Measurements from ENCODE around the gene GRAMD1B.
A peak's percentile ranks its signal among the peaks of the same experiment; 100 is the strongest.
"Not testable (repeated sequence)": the region's sequence is repeated elsewhere in the genome, so short reads cannot be mapped to it uniquely, and the experiment has no call there.

The GRAMD1B gene

DNA sequence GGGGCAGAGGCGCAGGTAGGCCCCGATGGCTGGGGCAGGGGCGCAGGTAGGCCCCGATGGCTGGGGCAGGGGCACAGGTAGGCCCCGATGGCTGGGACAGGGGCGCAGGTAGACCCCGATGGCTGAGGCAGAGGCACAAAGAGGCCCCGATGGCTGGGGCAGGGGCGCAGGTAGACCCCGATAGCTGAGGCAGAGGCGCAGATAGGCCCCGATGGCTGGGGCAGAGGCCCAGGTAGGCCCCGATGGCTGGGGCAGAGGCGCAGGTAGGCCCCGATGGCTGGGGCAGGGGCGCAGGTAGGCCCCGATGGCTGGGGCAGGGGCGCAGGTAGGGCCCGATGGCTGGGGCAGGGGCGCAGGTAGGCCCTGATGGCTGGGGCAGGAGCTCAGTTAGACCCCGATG is 142.7 kb downstream of the GRAMD1B start:
- not testable (repeated sequence) for DNase-seq

DNA sequence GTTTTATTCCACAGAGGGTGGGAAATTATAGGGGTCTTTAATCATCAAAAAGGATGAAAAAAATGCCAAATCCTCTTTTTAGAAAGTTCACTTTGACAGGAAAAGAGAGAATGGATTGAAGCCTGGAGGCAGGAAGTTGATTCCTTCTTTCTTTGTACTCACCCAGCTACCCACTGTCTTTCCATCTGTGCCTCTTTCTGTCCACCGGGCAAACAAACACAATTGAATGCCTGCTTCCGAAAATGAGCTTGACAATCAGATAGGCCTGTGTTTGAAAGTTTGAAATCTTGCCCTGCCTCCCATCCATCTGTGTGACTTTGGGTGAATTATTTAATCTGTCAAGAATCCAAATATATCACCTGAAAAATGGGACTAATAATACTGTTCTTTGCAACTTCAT is 143.2 kb downstream of the GRAMD1B start:
- DNase-seq, result no peak

DNA sequence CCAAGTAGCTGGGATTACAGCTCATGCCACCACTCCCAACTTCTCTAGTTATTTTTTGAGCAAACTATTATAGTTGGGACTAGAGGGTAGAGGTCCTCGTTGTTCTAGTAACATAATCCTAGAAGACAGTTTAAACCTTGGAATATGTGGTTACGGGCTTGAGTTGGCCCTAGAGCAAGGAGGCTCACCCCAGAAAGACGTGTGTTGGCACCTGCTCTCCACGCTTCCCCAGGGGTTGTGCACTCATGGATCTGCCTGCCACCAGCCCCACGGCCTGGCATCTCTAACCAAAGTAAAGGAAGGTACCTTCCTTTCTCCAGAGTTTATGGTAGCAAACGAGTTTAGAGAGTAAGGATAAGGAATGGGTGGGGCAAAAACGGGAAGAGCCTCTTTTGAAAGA is 145.4 kb downstream of the GRAMD1B start:
- DNase-seq, result no peak

DNA sequence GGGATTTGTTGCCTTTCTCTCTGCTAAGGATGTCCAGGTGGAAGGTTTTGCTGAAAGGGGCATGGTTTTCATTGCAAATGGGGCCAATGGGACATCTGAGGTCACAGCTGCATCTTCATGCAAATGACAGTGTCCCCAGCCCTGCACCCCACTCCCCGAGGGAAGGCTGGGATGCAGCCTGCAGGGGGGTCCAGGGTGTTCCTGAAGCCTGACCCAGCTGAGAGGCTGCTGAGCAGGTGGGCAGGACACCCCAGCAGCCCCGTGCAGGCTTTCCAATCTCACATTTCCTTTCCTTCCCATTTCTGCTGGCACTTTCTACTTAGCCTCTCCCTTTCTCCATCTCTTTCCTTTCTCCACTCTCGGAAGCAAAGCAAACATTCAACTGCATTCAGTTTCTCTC is 146.0 kb downstream of the GRAMD1B start:
- no peak for DNase-seq

DNA sequence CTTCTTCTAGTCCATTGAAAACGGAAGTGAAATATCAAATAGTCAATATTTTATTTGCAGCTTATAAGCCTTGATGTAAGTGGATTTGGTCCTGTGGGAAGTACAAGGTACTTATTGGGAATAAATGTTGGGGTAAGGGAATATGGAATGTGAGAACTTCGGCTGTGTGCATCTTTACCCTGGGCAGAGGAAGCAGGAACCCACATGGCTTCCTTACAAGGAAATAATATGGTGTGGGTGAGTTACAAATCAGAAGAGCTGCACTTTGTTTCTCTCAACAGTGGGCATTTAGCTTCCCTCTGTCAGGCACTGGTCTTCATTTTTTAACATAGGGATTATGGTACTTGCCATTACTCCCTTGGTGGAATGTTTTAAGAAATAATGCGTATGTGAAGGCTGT is 146.4 kb downstream of the GRAMD1B start:
- no peak for DNase-seq

DNA sequence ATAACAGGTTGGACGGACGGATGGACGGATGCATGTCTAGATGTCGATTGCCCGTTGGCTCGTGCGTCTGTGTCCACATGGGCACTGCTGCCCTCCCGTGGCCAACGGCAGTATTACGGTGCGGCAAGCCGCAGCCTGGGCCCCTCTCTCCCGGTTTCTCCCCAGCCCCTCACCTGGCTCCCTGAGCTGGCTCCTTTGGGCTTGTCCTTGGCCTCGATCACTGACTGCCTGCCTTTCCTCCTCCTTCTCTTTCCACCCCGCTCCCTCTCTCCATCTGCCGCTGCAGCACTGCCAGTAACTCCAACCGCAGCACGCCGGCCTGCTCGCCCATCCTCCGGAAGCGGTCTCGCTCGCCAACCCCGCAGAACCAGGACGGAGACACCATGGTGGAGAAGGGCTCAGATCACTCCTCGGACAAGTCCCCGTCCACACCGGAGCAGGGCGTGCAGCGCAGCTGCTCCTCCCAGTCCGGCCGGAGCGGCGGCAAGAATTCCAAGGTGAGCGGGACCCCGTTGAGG is 147.1 kb downstream of the GRAMD1B start:
- DNase-seq, result peak; percentile 23 to 73

DNA sequence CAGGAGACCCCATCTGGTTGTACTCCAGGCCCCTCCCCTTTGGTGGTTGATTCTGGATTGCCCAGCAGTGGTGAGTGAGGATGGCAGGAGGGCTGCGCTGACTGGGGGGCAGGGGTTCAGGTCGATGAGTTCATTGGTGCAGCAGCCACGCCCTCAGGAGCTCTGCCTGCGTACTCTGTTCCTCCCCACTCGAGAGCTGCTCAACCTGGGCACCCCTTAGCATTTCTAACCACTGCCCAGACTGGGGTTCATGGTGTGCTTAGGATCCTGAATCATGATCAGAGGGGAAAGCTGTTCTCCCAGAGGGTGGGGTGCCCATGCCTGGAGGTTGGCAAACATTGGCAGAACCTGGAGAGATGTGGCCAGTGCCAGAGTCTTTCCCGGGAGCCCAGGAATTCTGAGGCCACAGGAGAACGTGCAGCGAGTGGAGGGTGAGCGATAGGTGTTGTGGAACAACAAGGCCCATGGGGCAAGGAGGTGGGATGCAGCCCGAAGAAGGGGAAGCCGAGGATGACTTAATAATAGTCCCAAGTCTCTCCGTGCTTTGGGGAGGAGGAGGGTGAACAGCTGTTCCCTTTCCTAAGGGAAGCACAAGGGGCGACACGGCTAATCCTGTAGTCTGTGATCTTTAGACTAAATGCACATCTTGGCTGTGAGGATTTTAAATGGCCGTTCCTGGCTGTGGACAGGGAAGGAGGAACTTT is 148.9 kb downstream of the GRAMD1B start:
- DNase-seq, result no peak

DNA sequence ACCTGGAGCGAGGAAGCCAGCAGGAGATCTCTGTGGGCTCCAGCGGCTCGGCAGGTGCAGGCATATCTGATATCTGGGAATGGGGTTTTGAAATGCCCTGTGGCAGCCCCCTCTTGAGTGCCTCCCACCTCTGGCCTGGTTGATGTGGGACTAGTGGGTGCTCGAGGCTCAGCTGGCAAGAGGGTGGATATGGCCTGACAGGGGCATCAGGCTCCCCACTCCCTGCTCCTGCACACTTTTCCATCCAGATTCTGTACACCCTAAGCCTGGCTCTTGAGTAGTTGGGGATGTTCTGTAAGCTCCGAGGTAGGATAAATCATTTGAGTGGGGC is 149.4 kb downstream of the GRAMD1B start:
- no peak for DNase-seq

DNA sequence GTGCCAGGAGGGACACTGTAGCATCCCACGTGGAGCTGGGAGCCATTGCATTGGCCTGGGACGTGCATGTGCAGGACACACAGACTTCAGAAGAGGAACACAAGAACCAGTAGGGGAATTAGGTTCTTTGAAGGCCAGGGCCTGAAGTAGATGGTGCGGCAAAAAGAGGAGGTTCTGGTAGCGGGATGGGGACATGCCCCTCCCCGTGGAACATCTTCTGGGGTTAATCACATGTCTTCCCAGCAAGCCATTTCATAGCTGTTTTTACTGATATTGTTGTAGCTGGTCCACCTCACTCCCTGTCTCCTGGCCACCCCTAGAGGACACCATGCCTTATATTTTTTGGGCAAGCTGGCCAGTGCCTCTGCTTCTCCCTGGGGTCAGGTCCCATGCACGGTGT is 150.1 kb downstream of the GRAMD1B start:
- DNase-seq, result no peak

DNA sequence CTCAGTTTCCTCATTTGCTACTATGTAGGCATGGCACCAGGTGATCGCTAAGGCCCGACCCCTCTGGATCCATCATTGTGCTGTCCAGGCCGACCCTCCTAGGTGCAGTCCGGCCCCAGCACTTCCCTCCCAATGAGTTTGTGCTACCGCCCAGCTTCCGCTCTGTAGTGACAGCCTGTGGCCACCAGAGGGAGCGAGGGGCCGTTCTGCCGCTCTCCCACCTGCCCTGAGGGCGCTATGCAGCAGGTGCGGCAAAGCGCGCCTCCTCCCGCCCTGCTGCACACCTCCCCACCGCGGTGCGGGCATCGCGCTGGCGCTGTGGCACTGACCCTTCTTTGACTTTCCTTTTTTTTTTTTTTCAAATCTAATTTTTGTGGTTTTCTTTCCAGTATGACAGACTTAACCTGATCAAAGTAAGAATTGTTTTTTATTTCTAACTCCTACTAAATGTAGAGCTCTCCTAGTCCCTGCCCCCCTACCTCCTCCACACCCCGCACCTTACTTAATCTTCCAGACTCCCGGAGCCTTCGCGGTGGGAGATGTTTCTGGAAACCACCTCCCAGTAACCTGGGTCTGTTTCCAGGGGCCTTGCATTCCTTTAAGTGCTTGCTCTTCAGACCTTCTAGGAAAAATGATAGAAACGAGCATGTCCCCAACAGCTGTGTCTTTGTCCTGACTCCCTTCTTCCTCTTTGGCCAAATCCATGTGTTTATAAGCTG is 150.6 kb downstream of the GRAMD1B start:
- peak; percentile 20 to 51 for DNase-seq

DNA sequence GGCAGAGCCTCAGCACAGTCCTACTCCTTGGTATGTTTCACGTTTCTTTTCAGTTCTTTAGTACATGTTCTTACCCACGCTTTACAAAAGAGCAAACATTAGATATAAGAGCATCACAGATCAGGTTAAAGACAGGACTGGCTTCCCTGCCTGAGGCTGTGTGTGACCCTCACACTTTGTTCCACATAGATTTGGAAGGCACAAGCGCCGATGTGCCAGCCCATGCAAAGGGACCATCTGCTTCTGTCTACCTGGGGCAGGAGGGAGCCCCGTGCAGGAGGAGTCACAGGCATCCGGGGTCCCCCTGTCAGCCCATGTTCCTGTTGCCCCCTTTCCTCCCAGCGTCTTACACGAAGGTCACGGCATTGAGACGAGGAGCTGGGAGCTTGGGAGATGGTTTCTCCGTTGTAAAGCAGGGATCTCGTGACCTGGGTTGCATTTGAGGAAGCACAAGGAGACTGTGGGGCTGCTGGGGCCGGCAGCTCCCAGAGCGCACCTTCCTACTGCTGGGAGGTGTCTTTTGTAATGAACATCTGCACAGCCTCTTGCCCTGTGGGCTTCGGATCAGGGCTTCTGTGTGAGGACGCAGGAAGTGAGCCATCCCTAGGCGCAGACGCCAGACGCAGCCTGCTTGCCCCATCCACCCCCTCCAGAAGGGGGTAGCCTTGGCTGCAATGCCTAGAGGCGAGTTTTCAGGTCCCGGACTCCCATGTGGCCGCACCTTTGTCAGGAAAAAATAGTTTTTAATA is 151.8 kb downstream of the GRAMD1B start:
- DNase-seq, result no peak

DNA sequence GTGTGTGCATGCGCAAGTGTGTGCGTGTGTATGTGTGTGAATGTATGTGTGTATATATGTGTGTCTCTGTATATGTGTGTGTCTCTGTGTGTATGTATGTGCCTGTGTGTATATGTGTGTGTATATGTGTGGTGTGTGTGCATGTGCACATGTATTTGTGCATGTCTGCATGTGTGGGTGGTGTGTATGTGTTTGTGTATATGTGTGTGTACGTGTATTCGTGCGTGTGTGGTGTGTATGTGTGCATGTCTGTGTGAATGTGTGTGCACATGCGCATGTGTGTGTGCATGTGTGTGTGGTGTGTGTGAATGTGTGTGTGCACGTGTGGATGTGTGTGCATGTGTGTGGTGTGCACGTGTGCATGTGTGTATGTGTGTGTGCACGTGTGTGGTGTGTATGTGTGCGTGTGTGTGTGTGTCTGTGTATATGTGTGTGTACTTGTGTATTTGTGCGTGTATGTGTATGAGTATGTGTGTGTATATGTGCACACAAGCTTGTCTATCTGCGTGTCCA is 153.0 kb downstream of the GRAMD1B start:
- DNase-seq, result no peak

DNA sequence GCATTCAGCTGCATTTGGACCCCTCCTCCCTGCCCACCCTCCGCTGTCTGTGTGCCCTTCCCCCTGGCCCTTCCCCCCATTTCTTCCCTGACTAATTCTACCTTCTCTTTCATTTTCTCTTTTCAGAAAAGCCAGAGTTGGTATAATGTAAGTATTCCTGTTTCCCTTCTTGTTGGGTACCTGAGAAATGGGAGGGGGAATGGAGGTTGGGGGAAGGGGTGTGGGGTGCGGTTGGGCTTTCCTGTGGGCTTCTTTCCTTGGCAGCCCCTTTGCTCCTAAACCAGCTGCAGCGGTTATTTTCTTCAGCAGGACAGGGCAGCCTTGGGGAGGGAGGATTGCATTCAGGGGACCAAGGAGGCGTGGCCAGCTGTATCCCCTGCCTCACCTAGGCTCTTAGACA is 154.1 kb downstream of the GRAMD1B start:
- no peak for DNase-seq

DNA sequence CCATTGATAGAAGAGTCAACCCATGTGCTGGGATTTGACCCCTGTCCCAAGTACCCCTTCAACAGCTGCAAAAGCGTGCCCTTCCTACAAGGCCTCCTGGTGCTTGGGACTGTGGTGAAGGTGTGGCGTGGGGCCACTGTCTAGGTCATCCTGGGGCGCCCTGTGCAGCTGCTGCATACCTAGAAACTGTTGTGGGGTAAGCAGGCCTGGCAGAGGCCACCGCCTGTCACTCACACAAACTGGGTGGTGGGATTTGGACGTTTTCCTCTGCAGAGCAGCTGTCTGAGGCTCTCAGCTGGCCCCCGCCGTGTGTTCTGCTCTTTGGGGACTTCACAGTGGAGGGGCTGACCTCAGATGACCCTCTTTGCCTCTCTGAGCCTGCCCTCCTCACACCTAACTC is 154.7 kb downstream of the GRAMD1B start:
- DNase-seq, result no peak

DNA sequence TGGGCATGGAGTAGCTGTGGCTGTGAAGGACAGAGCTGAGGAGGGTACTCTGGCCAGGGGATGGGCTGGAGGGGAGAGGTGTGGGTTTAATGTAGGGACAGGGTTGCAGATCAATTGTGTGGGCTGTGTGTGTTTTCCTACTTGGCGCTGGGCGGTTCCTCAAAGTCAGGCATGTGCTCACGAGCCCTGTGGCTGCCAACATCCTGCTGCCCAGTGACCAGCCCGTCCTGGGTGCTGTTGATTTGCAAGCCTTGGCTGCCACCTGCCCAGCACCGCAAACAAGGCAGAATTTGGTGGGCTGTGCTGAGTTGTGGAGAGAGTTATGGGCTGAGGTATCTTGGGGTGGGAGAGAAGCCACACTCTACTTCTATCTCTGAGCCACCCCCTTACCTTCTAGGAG is 155.1 kb downstream of the GRAMD1B start:
- DNase-seq, result no peak

DNA sequence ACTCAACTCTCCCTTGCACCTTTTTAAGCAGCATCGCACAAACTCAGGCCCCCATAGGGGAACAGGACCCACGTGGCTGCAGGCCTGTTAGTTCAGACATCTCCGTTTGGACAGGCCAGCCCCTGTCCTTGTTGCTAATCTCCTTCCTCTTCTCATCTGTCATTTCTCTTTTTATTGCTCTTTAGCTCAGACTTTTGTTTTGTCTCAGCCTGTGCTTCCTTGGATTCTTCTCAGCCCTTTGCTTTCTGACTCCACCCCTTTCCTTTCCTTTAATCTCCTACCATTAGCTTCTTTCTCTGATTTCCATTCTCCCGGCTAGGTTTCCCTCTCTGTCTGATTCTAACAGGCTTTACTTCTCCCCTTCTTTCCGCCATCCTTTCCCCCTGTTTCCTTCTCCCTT is 155.6 kb downstream of the GRAMD1B start:
- DNase-seq, result no peak

DNA sequence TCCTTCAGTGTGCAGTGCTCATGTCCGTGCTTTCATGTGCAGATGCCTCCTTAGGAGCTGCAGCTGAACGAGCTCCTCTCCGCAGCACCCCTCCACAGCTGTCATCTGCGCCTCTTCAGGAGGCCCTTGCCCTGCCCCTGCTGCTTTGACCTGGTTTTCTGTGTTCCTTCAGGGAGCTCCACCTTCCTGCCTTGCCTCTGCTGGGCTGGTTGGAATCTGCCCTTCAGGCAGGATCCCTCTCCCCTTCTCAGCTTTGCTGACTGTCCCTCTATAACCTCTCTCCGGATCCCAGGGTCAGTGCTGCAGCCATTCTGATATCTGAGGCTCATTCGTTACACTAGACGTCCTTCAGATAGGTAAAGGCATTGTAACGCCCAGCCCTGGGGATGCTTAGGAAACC is 156.5 kb downstream of the GRAMD1B start:
- DNase-seq, result no peak

DNA sequence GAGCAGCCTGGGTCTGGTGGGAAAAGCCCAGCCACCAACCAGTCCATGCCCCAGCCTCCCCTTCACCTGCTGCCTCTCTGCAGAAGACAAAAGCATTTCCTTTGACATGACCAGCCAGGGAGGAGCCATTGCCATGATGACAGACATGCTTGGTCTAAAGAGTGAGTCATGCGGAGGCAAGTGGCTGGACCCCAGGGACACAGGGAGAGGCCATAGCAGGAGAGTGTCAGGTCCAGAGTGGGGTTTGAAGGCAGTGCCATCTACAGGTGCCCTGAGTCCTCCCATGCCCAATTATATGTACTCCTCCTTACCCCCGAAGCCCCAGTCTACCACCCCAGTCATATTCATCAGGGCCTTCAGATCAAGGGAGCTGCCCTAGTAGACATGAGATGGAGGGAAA is 157.0 kb downstream of the GRAMD1B start:
- DNase-seq, result no peak

DNA sequence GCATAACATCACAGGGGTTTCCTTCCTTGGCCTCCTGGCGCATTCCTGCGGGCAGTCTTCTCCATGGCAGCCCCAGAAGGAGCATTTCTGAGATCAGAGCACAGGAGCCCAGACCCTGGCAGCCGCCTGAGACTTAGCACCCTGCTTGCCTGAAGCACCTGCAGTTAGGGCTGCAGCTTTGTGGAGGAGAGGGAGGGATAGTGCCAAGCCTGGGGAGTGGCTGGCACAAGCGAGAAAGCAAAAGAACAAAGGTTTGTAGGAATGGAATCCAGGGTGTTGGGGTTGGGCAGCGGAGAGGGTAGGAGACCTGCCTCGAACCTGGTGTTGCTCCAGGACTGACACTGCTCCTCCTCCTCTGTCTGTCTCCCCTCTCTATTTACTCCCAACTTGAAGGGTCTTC is 157.5 kb downstream of the GRAMD1B start:
- DNase-seq, result no peak

DNA sequence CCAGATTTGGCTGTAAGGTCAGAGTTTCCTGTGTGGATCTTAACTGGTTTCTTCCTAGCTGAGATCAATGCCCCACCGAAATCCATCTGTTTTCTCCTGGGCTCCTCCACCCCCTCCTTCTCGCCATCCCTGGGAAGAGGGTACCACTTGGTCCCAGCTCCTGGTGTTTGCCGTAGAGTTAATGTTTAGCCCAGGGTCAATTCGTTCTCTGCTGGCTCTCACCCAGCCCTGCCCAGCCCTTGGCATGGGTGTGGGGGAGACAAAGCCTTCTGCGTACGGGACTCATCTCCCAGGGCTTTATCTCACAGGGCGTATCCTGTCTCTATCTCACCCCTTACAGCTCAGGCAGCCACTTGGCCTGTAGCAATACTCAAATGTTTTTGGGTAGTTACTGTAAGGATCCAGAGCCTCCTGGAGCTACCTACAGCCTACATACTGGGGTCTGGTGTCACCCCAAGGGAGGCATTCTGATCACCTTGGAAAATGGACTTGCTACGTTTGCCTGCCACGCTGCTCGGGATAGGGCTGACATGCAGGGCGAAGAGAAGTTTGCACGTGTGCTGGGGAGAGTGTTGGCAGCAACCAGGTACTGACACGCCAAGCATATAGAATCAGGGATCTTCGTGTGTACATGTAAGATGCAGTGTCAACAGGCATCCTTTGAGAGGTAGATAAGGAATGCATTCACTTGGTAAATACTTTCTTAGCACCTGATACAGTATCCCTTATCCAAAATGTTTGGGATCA is 158.2 kb downstream of the GRAMD1B start:
- DNase-seq, result no peak

DNA sequence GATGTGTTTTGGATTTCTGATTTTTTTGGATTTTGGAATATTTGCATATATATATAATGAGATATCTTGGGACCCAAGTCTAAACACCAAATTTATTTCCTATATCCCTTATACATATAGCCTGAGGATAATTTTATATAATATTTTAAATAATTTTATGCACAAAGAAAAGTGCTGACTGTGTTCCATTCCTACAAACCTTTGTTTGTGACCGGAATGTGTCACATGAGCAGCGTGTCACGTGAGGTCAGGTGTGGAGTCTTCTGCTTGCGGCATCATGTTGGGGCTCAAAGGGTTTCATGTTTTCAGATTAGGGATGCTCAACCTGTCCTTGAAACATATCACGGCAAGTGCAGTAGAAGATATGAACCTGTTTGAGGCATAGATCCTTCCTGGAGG is 158.8 kb downstream of the GRAMD1B start:
- no peak for DNase-seq

DNA sequence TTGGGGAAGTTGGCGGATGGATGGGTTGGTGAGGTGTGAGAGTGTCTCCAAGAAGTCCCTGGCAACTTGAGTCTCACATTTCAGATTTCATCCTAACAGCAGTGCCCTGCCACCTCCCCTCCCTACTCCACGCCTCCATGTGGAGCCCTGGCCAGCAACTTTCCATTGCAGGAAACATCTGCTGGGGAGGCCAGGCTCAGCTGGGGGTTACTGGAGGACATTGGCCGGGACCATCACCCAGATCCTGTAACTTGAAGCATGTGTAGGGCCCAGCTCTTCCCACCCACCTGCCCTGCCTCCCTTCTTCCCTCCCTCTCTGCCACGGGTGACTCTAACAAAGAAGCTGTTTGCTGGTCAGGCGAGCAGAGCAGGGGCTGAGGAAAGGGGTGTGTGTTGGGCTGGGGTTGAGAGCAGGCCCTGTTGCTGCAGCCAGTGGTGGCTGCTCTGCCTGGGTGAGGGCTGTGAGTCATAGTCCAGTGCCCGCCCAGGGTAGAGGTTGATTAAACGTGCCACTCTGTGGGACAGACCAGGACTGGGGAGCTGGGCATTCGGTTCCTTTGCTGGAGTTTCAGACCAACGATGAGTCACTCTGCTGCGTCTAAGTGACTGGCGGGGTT is 160.3 kb downstream of the GRAMD1B start:
- no peak for DNase-seq

DNA sequence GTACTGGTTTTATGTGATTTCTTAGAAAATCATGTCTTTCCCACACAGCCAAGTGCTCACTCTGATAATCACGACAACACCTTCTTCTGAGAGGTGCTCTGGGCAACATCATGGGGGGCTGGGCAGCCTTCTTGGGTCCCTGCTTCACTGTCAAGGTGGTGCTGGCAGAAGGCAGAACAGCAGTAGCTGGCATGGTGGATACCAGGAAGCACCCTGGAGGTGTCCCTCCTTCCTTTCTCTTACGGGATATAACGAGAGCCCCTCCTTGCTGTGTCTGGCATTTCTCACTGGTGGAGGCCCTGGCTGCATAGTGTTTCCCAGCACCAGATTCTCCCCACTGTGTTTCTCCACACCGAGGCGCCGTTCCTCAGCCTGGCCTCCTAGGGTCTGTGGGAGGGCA is 163.5 kb downstream of the GRAMD1B start:
- no peak for DNase-seq
